A673 (cell line): ENCODE data around the gene SLC39A5. TPM values are rescaled to one million over a fixed set of nuclear protein-coding genes. Genes with fewer than 3 reads are reported as not detected.

ENCODE experiments used
- BruUV-seq: library from RNA; stranded (reverse); fragments of 400-500 nt; replicated peaks from 2 replicates; lab custom pipeline; 2021; lab: Mats Ljungman, UMichigan
- CTCF ChIA-PET: fragments of 300-600 bp; sonication (Branson Sonifier 250); formaldehyde crosslinking; loops from one replicate; lab custom pipeline; 2022; ENCODE audit warnings: antibody characterized with exemption; lab: Charles Lee
- POLR2A ChIA-PET: fragments of 300-600 bp; sonication (Branson Sonifier 250); formaldehyde crosslinking; loops from one replicate; lab custom pipeline; 2022; ENCODE audit warnings: antibody characterized with exemption; ENCODE audit not compliant: low non-redundant PET; lab: Charles Lee
- DNase-seq: peaks from one replicate; pipeline ENCODE4 v3.0.0-alpha.2; 2015; ENCODE audit warnings: low spot score
- H3K27ac ChIP-seq: fragments of 200-600 bp; sonication (generic); 2 replicates; pipeline ENCODE4 v1.5.1; 2016; ENCODE audit warnings: mixed run types, low read depth, mild to moderate bottlenecking, mixed read lengths, antibody characterized with exemption, low read length; ENCODE audit not compliant: poor library complexity, severe bottlenecking
- H3K27me3 ChIP-seq: fragments of 200-600 bp; sonication (generic); replicated peaks from 2 replicates; pipeline ENCODE4 v1.6.1; 2017; ENCODE audit warnings: mixed run types, low read depth, mild to moderate bottlenecking, mixed read lengths, antibody characterized with exemption, low read length; ENCODE audit not compliant: insufficient read depth, poor library complexity
- H3K36me3 ChIP-seq: fragments of 200-600 bp; sonication (generic); 2 replicates; pipeline ENCODE4 v1.6.1; 2016; ENCODE audit warnings: mixed run types, mild to moderate bottlenecking, mixed read lengths, antibody characterized with exemption, low read length; ENCODE audit not compliant: insufficient read depth, poor library complexity, severe bottlenecking
- H3K4me1 ChIP-seq: fragments of 200-600 bp; sonication (generic); 2 replicates; pipeline ENCODE4 v1.6.1; 2017; ENCODE audit warnings: mixed run types, mild to moderate bottlenecking, mixed read lengths, antibody characterized with exemption, low read length; ENCODE audit not compliant: insufficient read depth, poor library complexity, severe bottlenecking
- H3K4me3 ChIP-seq: fragments of 200-600 bp; sonication (generic); 2 replicates; pipeline ENCODE4 v1.5.1; 2016; ENCODE audit warnings: low read depth, mixed run types, mild to moderate bottlenecking, mixed read lengths, low read length; ENCODE audit not compliant: poor library complexity, severe bottlenecking
- H3K9me3 ChIP-seq: fragments of 200-600 bp; sonication (generic); 2 replicates; pipeline ENCODE4 v1.6.1; 2016; ENCODE audit warnings: mixed run types, low read depth, mild to moderate bottlenecking, mixed read lengths, antibody characterized with exemption, low read length; ENCODE audit not compliant: poor library complexity, severe bottlenecking
- CTCF ChIP-seq: fragments of 300-800, 200-600 bp; sonication (generic); conservative IDR thresholded peaks from 2 replicates; pipeline ENCODE4 v1.5.1; 2017; ENCODE audit warnings: low read depth, mild to moderate bottlenecking, antibody characterized with exemption, low read length, moderate library complexity, mixed read lengths
- EZH2 ChIP-seq: fragments of 200-600 bp; sonication (generic); IDR thresholded peaks from 2 replicates; pipeline ENCODE4 v1.6.1; 2017; ENCODE audit warnings: borderline replicate concordance, low read depth, mild to moderate bottlenecking, mixed read lengths, antibody characterized with exemption, low read length; ENCODE audit not compliant: poor library complexity, severe bottlenecking
- intact Hi-C: fragments of 100-400 bp; cut with micrococcal nuclease; formaldehyde crosslinking; loops from one replicate; pipeline ENCODE4 v1.10.0; 2022; ENCODE audit not compliant: unreplicated experiment
- total RNA-seq: library from RNA; stranded (reverse); gene quantifications from 2 replicates; pipeline ENCODE4 v1.2.3, GENCODE V29; 2021

The SLC39A5 gene
- total RNA-seq, 1 experiment from 2014 or later, result not detected

GRCh38 chr12:56274299-56274698 is 44.4 kb downstream of the SLC39A5 start:
- H3K27me3 ChIP-seq, result no peaks in the 10 kb centered on the region
- no peak overlapping the region for H3K4me3 ChIP-seq
- TF ChIP-seq CTCF (no peak), EZH2 (no peak)
- no peaks in the 10 kb centered on the region for H3K9me3 ChIP-seq
- no peaks in the 10 kb centered on the region for H3K4me1 ChIP-seq
- H3K27ac ChIP-seq, result no peak overlapping the region
- peaks cover 78% of the 10 kb centered on the region for H3K36me3 ChIP-seq
- CTCF ChIA-PET, result no interaction called here
- no TSS peak for BruUV-seq
- DNase-seq, result no peak
- POLR2A ChIA-PET, result no interaction called here
- intact Hi-C loops, result no loop called here

GRCh38 chr12:56278905-56279304 is 49.1 kb downstream of the SLC39A5 start:
- TF ChIP-seq CTCF (no peak), EZH2 (no peak)
- Histone ChIP-seq H3K4me3 (no peak overlapping the region), H3K36me3 (peaks cover 91% of the 10 kb centered on the region), H3K27me3 (no peaks in the 10 kb centered on the region), H3K4me1 (no peaks in the 10 kb centered on the region), H3K9me3 (no peaks in the 10 kb centered on the region), H3K27ac (no peak overlapping the region)
- DNase-seq, result no peak
- no TSS peak for BruUV-seq
- intact Hi-C loops, result no loop called here
- ChIA-PET POLR2A (no interaction called here), CTCF (no interaction called here)

GRCh38 chr12:56280849-56281248 is 51.0 kb downstream of the SLC39A5 start:
- Histone ChIP-seq H3K36me3 (peaks cover 81% of the 10 kb centered on the region), H3K4me3 (no peak overlapping the region), H3K27me3 (no peaks in the 10 kb centered on the region), H3K27ac (no peak overlapping the region), H3K9me3 (no peaks in the 10 kb centered on the region), H3K4me1 (no peaks in the 10 kb centered on the region)
- BruUV-seq, result no TSS peak
- CTCF ChIA-PET, result no interaction called here
- DNase-seq, result no peak
- TF ChIP-seq CTCF, result no peak
- no peak for TF ChIP-seq EZH2
- intact Hi-C loops, result no loop called here
- POLR2A ChIA-PET, result no interaction called here
